GM12892 (cell line): ENCODE data around the gene RIPPLY1.

Experiments
- DNase-seq: peaks from one replicate; pipeline ENCODE4 v3.0.0; 2011; ENCODE audit not compliant: insufficient read length
- FAIRE-seq: peaks from 2 replicates; lab custom pipeline; 2011; peaks lifted over from hg19 to GRCh38; lab: Jason Lieb, UNC
- POLR2A ChIP-seq: IDR thresholded peaks from 2 replicates; pipeline ENCODE4 v1.6.1; 2011; ENCODE audit warnings: low read depth, low read length, control low read depth
- POLR2AphosphoS5 ChIP-seq: IDR thresholded peaks from 2 replicates; pipeline ENCODE4 v1.6.1; 2011; ENCODE audit warnings: low read depth, low read length, control low read depth
- TAF1 ChIP-seq: IDR thresholded peaks from 2 replicates; pipeline ENCODE4 v1.6.1; 2011; ENCODE audit warnings: low read depth, mild to moderate bottlenecking, control low read depth, low read length, borderline replicate concordance

Gene RIPPLY1

DNA sequence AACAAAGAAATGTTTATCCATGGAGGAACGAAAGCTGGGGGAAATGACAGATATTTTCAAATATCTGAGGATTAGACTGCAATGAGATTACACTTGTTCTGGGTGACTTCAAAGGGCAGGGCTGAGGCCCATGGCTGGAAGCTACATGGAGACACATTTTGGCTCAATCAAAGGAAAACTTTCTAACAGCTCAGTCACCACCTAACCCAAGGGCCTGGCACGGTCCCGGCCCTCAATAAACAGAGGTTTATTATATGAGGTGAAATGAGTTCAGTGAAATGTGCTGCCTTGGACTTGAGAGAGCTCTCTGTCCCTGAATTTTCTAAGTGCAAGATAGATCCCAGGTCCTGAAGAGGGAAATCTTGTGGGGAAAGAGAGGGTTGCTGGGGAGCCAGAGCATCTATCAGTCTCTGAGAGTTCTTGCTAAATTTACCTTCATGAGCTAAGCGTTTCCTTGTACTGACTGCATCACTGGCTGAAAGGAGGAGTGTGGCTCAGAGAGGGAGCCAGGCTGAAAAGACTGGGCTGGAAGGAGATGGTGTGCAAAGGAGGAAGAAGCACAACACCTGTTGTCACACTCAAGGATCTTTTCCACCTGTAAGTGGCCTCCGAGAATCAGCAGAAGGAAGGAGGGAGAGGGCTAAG, 2.0 kb upstream of the RIPPLY1 start:
- DNase-seq (no peak), FAIRE-seq (no peak)
- TF ChIP-seq POLR2AphosphoS5 (no peak), TAF1 (no peak), POLR2A (no peak)

DNA sequence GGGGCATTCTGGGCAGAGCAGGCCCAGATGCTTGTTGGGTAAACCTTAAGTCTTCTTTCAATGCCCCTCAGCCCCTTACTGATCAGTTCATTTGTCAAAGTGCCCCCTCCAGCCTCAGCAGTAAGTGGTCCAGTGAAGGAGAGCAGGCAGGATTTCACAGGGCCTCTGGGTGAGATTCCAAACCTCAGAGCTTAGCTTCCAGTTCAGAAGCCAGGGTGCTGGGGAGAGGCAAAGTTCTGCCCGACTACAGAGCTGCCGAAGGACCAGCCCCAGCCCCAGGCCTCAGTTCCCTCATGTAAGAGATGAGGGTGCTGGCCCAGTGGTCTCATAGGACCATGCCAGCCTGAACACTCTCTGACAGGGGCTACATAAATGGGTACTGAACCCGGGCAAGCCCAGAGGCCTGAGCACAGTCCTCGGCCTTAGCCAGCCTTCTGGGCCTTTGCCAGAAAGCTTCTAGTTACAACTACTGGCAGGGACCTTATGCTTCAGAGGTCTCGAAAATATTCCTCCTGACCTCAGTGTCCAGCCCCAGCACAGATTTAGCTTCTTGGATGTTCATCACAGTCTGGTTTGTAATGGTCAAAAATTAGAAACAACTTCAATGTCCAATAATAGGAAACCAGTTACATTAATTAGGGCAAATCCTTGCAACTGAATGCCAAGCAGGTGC, 851 bp upstream of the RIPPLY1 start:
- no peak for FAIRE-seq
- TF ChIP-seq POLR2A (no peak), TAF1 (no peak)

DNA sequence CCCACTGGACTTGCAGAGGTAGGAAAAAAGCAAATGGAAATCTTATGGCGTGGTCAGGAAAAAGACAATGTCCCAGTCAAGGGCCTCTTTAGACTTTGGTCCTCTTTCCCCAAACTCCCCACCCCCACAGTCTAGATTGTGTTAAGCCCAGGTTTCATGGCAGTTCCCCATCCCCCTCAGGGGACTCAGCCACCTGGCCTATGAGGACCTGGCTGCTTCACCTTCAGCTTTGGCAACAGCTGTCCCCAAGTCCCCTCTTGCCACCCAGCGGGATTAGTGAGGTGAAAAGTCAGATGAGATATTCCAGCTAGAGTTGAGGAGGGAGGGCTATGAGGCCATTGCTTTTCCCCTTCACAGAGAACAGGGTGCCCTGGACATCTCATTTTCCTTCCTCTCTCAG, 457 bp downstream of the RIPPLY1 start:
- DNase-seq (no peak), FAIRE-seq (no peak)
- no peak for TF ChIP-seq POLR2AphosphoS5
- no peak for TF ChIP-seq POLR2A
- no peak for TF ChIP-seq TAF1

More for the DNA sequence above, 851 bp upstream of the RIPPLY1 start:
- DNase-seq = no peak

DNA sequence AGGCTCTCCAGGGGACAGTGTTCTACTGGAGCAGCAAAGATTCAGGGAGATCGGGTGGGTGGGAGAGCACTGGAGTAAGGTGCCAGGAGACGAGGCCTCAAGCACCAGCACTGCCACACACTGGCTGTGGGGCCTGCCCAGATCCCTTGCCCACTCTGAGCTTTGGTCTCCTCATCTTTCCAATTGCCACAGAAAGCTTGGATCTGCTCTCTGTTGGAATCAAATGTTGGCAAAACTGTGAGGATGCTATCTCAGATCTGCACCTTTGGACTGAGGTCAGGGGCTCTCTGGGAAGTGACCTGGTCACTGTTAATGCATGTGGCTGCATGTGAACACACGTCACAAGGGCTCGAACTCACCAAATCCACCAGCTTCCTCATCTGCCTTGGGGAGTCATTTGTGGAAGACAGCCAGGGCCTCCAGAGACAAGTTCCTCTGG, 1.3 kb downstream of the RIPPLY1 start:
- TF ChIP-seq TAF1 (no peak), POLR2A (no peak), POLR2AphosphoS5 (no peak)
- FAIRE-seq (no peak), DNase-seq (no peak)

DNA sequence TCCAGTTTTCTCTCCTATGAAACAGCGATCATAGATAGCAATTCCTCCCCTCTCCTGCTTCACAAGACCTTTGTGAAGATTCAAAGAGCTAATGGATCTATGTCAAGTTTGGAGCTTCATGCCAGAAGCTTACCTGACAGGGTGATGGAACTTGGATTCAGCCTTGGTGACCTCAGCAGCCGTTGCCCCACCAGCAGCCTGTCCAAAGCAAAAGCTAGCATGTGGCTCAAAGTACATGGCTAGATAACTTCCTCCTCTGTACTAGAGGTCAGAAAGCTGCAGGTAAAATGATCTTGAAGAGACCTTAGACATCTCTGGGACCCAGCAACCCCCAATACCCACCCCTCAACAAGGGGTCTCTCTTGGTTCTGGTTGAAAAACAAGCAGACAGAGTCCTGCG, 1.8 kb downstream of the RIPPLY1 start:
- DNase-seq = no peak
- FAIRE-seq = no peak

DNA sequence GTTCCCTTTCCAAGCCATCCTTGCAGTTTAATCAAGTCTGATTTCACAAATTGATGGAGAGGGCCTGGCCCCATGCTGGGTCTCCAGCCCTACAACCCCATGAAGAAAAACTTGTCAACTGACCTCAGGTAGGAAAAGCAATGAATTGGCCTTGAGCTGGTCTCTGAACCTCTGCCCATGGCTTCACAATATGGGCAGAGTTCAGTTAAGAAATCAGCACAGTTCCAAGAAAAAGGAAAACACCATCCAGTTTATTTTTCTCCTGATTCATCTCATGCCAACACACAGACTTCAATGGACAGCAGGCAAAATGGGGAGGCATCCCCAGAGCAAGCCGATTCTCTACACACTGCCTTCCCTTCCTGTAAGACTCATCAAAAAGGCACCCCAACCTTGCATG, 3.3 kb downstream of the RIPPLY1 start:
- no peak for FAIRE-seq
- TF ChIP-seq TAF1 = no peak
- TF ChIP-seq POLR2A = no peak
- TF ChIP-seq POLR2AphosphoS5 = no peak
- no peak for DNase-seq

More for the DNA sequence above, 1.8 kb downstream of the RIPPLY1 start:
- TF ChIP-seq POLR2A = no peak
- no peak for TF ChIP-seq POLR2AphosphoS5
- no peak for TF ChIP-seq TAF1

DNA sequence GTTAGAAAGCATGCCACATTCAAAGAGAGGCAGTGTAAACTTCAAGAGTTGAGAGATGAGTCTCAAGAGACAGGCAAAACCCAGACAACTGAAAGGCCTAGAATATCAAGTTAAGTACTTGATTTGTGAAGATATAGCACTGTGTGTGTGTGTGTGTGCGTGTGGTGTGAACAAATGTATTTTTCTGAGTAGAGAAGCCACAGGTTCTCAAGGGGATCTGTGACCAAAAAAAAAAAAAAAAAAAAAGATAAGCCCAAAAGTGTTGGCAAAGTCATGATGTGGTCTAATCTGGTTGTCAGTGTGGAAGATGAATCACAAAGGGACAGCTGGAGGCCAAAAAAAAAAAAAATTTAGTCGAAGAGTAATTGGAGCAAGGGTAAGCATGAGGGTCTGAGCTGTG, 3.9 kb downstream of the RIPPLY1 start:
- no peak for DNase-seq
- no peak for TF ChIP-seq TAF1
- no peak for TF ChIP-seq POLR2A
- no peak for TF ChIP-seq POLR2AphosphoS5
- FAIRE-seq = no peak

DNA sequence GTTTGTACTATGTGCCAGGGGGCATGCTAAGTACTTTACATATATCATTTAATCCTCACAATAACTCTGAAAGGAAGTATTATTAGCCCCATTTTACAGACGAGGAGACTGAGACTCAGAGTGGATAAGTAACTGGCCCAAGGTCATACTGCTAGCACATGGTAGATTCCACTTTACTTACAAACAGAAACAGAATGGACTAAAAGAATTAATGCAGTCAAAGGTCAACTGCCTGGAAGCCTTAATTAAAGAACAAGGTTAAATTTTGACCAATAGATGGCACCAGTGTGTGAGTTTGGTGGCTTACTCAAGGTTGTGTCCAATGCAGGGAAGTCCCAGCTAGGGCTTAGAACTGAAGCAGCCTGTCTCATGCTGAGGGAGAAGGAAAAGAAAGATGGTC, 4.7 kb downstream of the RIPPLY1 start:
- no peak for DNase-seq
- TF ChIP-seq POLR2A (no peak), POLR2AphosphoS5 (no peak), TAF1 (no peak)
- peak; percentile 91 for FAIRE-seq

DNA sequence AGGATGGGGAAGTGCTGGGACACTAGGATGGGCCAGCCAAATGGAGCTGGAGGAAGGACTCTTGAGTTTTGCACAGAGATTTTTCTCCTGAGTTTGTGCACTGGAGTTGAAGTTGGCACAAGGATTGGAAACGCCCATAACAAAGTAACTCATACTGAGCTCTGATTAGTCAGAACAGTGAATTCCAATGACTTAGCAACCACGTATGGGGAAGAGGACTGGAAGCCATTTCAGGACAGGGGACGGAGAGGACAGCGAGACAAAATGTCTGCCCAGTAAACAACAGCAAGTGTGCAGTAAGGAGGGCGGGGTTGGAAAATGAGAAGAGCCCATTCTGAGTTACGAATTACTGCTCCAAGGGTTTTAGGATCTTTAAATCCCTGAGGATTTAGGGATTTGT, 5.9 kb downstream of the RIPPLY1 start:
- no peak for TF ChIP-seq POLR2A
- no peak for TF ChIP-seq TAF1
- TF ChIP-seq POLR2AphosphoS5 = no peak
- no peak for FAIRE-seq
- no peak for DNase-seq

DNA sequence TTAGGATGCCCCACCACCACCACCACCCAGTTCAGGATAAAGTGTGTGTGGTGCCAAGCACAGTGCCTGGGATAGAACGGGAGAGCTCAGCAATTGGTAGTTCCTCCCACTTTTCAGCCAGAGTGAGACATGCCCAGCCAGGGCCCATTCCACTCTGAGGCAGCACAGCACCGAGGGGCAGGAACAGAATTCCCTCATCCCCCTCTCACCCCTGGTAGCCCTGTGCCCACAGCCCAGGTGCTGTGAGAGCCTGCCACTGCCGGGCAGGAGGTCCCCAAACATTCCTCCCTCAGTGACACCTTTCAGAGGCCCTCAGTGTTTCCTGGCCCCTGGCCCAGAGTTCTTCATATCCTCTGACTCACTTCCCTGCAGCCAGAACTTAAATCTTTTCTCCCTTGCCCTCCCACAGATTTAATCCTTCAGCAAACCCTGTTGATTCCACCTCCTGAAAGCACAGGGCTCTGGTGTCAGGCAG, 8.1 kb downstream of the RIPPLY1 start:
- no peak for FAIRE-seq
- no peak for DNase-seq
- TF ChIP-seq TAF1 (no peak), POLR2AphosphoS5 (no peak), POLR2A (no peak)

DNA sequence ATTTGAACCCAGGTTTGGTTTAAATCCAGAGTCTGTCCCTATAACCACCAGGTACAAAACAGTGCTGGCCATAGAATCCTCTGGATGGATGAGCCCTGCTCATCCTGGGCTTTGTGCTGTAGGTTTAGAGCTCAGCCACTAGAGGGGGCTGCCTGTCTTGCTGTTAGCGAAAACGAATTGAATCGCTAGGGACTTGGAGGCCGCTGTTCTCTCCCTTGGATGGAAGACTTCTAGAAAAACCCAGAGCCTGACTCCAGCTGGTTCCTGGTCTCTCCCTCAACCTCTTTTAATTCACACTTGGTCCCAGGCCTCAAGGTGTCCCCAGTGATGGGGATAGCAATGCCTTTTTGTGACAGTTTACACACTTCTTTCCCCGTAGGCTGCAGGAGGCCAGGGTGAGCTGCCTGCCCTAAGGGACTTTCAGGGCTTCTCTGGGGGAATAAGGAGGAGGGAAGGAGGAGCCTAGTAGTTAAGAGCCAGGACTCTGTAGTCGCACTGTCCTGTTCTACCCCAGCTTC, 8.7 kb downstream of the RIPPLY1 start:
- peak; percentile 17 for DNase-seq
- peak; percentile 95 for FAIRE-seq
- TF ChIP-seq POLR2AphosphoS5 = no peak
- TF ChIP-seq TAF1 = no peak
- TF ChIP-seq POLR2A = no peak

DNA sequence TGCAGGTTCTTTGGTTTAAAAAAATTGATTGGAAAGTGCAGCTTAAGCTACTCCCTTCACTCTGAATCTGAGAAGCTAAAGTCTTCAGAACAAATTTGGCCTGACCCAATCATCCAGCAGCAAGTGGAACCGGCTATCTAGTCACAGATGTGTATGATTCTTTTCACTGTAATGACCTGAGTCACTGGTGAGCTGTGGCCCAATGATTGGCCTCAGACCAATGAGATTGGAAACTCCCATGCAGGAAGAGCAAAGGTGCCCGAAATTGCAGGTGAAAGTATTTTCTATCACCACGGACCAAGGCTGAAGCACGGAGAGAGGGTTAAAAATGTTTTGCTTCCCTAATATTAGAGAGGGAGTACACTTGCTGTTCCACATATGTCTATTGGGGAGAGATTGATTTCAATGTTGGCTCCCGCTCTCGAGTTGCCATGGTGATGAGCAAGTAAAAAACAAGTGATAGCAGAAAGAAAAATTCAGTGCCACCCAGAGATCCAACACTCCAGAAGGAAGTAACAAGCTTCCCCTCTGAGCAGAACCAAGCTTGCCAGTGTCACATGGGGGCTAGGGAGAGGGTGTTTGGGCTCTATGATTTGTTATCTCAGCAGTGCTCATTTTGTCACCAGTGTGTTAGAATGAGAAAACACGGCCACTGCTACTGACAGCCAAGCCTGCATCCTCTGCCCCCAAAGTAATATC, 11.2 kb downstream of the RIPPLY1 start:
- DNase-seq (no peak), FAIRE-seq (no peak)
- no peak for TF ChIP-seq POLR2AphosphoS5
- TF ChIP-seq POLR2A = no peak
- TF ChIP-seq TAF1 = no peak
